Loucy (cell line): ENCODE results near the gene CLPTM1.

Experiments
- H2AFZ ChIP-seq: fragments of 200-600 bp; sonication (generic); 2 replicates; pipeline ENCODE4 v1.6.0; 2016; ENCODE audit warnings: antibody characterized with exemption, mild to moderate bottlenecking, low read length, moderate library complexity
- H3F3A ChIP-seq: fragments of 200-600 bp; 2 replicates; pipeline ENCODE4 v1.6.0; 2016; ENCODE audit warnings: antibody characterized with exemption, low read depth, mild to moderate bottlenecking
- H3K27me3 ChIP-seq: fragments of 200-600 bp; sonication (generic); 2 replicates; pipeline ENCODE4 v1.6.1; 2014; ENCODE audit warnings: low read length, mild to moderate bottlenecking; ENCODE audit not compliant: insufficient read depth, poor library complexity, severe bottlenecking
- H3K36me3 ChIP-seq: fragments of 200-600 bp; sonication (generic); 2 replicates; pipeline ENCODE4 v1.6.1; 2016; ENCODE audit warnings: low read length; ENCODE audit not compliant: insufficient read depth
- H3K4me1 ChIP-seq: fragments of 200-600 bp; sonication (generic); 2 replicates; pipeline ENCODE4 v1.5.1; 2014; ENCODE audit warnings: low read length, mild to moderate bottlenecking; ENCODE audit not compliant: insufficient read depth, poor library complexity, severe bottlenecking
- H3K4me2 ChIP-seq: fragments of 200-600 bp; sonication (generic); 2 replicates; pipeline ENCODE4 v1.6.0; 2014; ENCODE audit warnings: antibody characterized with exemption, low read length, low read depth, mild to moderate bottlenecking; ENCODE audit not compliant: poor library complexity, severe bottlenecking
- H3K4me3 ChIP-seq: fragments of 200-600 bp; sonication (generic); 2 replicates; pipeline ENCODE4 v1.5.1; 2014; ENCODE audit warnings: low read length, mild to moderate bottlenecking, mixed read lengths; ENCODE audit not compliant: poor library complexity, severe bottlenecking
- H3K79me2 ChIP-seq: fragments of 200-600 bp; sonication (generic); 2 replicates; pipeline ENCODE4 v1.6.1; 2014; ENCODE audit warnings: low read length; ENCODE audit not compliant: insufficient read depth
- H3K9ac ChIP-seq: fragments of 200-600 bp; sonication (generic); 2 replicates; pipeline ENCODE4 v1.6.0; 2014; ENCODE audit warnings: mild to moderate bottlenecking, low read depth, low read length, moderate library complexity; ENCODE audit not compliant: poor library complexity, severe bottlenecking
- H3K9me2 ChIP-seq: fragments of 200-600 bp; sonication (generic); replicated peaks from 2 replicates; pipeline ENCODE4 v1.6.1; 2016; ENCODE audit warnings: low read depth, low read length, mixed read lengths
- H3K9me3 ChIP-seq: fragments of 200-600 bp; sonication (generic); 2 replicates; pipeline ENCODE4 v1.6.1; 2014; ENCODE audit warnings: mild to moderate bottlenecking, antibody characterized with exemption, low read length, low read depth; ENCODE audit not compliant: insufficient read depth
- H4K20me1 ChIP-seq: fragments of 200-600 bp; sonication (generic); 2 replicates; pipeline ENCODE4 v1.6.0; 2014; ENCODE audit warnings: antibody characterized with exemption, low read length, mild to moderate bottlenecking; ENCODE audit not compliant: insufficient read depth, poor library complexity, severe bottlenecking
- EZH2phosphoT487 ChIP-seq: fragments of 200-600 bp; IDR thresholded peaks from 2 replicates; pipeline ENCODE4 v1.6.1; 2018; ENCODE audit warnings: antibody characterized with exemption, mild to moderate bottlenecking, moderate library complexity, borderline replicate concordance
- TF ChIP-seq, protein P1 (sequence below): fragments of 200-600 bp; sonication (generic); conservative IDR thresholded peaks from 2 replicates; pipeline ENCODE4 v1.5.1; 2014; ENCODE audit warnings: mild to moderate bottlenecking, antibody characterized with exemption, low read length

CLPTM1 gene

DNA sequence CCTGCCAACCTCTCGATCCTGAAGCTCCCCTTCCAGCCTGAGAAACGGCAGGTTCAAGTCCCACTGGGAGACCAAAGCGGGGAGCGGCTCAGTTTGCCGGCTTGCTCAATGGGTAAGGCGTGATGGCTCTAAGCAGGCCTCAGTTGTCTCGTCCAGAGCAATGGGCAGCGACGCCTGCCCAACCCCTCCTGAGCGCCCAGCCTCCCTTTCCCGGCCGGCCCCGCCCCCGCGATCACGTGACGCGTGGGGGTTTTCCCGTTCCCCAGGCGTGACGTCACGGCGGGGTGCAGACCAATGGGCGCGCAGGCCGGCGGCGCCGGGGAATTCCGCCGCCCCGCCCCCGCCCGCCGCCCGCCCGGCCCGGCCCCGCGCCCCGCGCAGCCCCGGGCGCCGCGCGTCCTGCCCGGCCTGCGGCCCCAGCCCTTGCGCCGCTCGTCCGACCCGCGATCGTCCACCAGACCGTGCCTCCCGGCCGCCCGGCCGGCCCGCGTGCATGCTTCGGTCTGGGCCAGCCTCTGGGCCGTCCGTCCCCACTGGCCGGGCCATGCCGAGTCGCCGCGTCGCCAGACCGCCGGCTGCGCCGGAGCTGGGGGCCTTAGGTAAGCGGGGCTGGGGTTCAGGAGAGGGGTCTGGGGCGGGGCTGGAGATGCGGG lies 46.0 kb downstream of the CLPTM1 start, which contains the start of gene RELB:
RELB (plus strand) TSS at position 378 of the 653 bp plus-strand sequence; CDS start at position 494, 116 bp downstream.
- TF ChIP-seq, protein P1, sequence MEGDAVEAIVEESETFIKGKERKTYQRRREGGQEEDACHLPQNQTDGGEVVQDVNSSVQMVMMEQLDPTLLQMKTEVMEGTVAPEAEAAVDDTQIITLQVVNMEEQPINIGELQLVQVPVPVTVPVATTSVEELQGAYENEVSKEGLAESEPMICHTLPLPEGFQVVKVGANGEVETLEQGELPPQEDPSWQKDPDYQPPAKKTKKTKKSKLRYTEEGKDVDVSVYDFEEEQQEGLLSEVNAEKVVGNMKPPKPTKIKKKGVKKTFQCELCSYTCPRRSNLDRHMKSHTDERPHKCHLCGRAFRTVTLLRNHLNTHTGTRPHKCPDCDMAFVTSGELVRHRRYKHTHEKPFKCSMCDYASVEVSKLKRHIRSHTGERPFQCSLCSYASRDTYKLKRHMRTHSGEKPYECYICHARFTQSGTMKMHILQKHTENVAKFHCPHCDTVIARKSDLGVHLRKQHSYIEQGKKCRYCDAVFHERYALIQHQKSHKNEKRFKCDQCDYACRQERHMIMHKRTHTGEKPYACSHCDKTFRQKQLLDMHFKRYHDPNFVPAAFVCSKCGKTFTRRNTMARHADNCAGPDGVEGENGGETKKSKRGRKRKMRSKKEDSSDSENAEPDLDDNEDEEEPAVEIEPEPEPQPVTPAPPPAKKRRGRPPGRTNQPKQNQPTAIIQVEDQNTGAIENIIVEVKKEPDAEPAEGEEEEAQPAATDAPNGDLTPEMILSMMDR, result no peak
- no peak for TF ChIP-seq EZH2phosphoT487

DNA sequence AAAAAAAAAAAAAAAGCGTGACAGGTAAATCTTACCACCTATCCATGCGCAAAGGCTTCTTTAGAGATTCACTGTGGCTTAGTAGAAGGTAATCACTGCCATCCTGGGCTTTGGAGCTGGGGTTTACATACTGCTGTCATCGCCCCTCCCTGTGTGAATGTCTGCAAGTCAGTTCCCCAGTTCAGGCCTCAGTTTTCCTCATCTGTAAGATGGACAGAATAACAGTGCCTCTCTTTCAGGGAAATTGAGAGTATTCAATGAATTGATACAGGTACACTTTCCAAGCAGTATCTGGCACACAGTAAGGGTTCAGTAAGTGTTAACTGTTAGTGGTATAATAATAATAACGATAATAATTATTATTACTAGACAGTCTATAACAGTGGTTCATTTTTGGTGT lies 48.3 kb downstream of the CLPTM1 start:
- Histone ChIP-seq H3K36me3 (no peaks in the 10 kb centered on the region), H3K9me3 (no peaks in the 10 kb centered on the region), H3K79me2 (no peaks in the 10 kb centered on the region), H3K9me2 (no peaks in the 10 kb centered on the region), H3K4me3 (no peak overlapping the region), H3K27me3 (no peaks in the 10 kb centered on the region), H3K9ac (no peak overlapping the region), H2AFZ (no peak overlapping the region), H4K20me1 (peaks cover 6% of the 10 kb centered on the region), H3F3A (no peaks in the 10 kb centered on the region), H3K4me2 (no peak overlapping the region), H3K4me1 (peaks cover 7% of the 10 kb centered on the region)
- TF ChIP-seq EZH2phosphoT487, result no peak
- TF ChIP-seq, protein P1, result no peak

More for the DNA sequence above, 46.0 kb downstream of the CLPTM1 start, which contains the start of gene RELB:
- Histone ChIP-seq H3K9me3 (no peaks in the 10 kb centered on the region), H3K4me1 (peaks cover 7% of the 10 kb centered on the region), H3K4me3 (peak within 1 kb of the TSS; percentile 97), H3K4me2 (peak within 1 kb of the TSS; percentile 90), H3F3A (no peaks in the 10 kb centered on the region), H3K36me3 (no peaks in the 10 kb centered on the region), H2AFZ (peak within 1 kb of the TSS; percentile 75), H4K20me1 (peaks cover 6% of the 10 kb centered on the region), H3K79me2 (no peaks in the 10 kb centered on the region), H3K27me3 (no peaks in the 10 kb centered on the region), H3K9ac (peak within 1 kb of the TSS; percentile 93), H3K9me2 (no peaks in the 10 kb centered on the region)

DNA sequence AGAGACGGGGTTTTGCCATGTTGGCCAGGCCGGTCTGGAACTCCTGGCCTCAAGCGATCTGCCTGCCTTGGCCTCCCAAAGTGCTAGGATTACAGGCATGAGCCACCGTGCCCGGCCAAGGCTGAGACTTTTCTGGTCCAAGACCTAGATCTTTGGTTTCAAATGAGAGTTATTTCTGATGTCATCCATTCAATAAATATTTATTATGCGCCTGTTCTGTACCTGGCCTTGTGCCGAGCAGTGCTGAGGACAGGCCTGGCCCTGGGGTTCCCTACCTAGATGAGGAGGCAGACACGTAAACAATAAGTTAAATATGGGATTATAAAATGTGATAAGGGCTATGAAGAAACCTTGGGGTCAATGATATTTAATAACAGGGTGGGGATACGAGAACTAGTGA lies 50.6 kb downstream of the CLPTM1 start:
- Histone ChIP-seq H4K20me1 (peaks cover 6% of the 10 kb centered on the region), H3K36me3 (no peaks in the 10 kb centered on the region), H3F3A (no peaks in the 10 kb centered on the region), H3K4me1 (peaks cover 7% of the 10 kb centered on the region), H2AFZ (no peak overlapping the region), H3K9ac (no peak overlapping the region), H3K9me2 (no peaks in the 10 kb centered on the region), H3K27me3 (no peaks in the 10 kb centered on the region), H3K4me2 (no peak overlapping the region), H3K79me2 (no peaks in the 10 kb centered on the region), H3K4me3 (no peak overlapping the region), H3K9me3 (no peaks in the 10 kb centered on the region)
- no peak for TF ChIP-seq EZH2phosphoT487
- TF ChIP-seq, protein P1, result no peak
